NCI-H526 (cell line): ENCODE results near the gene CD226.
"Not testable (repeated sequence)": the region's sequence is repeated elsewhere in the genome, so short reads cannot be mapped to it uniquely, and the experiment has no call there.

ENCODE experiments used
- DNase-seq, 2 experiments: peaks; one replicate each; lab custom pipeline; 2025; lab: John Stamatoyannopoulos, UW

Gene CD226

DNA sequence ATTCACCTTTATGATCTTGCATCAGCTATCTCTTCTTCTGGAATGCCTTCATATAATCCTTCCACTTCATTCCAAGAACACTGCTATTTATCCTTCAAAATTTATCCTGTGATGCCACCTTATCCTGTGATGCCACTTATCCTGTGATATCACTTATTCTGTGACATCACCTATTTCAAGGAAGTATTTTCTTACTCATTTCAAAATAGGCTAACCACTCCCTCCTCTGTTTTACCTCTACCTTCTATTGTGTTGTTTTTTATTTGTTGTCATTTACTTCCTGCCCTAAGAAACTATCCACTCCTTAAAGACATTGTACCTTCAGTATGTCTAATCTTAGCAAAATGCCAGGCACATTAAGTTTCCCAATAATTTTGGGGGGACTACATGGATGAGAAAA lies 38.8 kb downstream of the CD226 start:
- DNase-seq, result no peak

DNA sequence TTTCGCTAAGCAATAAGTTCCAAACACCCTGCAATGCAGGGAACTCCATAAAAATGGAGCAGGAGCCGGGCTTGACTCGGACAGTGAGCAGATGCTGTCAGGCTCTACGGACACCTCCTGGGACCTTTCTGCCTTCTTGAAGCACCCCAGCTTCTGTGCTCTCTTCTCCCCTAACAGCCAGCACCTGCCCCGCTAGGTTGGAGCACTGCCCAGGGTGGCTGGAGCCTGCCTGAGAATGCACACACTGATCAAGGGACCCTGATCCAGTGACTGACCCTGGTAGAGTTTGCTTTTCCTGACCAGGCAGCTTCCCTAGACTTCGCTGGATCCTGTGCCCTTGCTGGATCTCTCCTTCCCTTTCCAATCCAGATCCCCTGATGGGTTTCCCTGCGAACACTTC lies 40.9 kb downstream of the CD226 start:
- no peak for DNase-seq

DNA sequence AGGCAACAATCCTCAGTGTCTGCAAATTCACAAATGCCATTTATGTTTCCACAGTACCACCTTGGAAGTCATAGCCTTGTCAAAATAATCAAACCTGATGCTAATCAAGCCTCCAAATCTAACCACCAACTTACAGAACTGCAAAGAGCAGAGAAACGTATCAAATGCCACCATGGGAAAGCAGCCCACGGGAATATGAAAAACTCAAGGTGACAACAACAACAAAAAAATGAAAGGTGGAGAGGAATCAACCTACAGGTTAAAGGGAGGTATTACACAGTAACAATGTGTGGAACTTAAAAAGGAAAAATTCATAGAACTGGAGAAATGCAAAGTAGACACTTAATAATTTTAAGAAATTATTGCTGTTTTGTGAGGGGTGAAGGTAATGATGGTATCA lies 46.7 kb downstream of the CD226 start:
- DNase-seq, result no peak

DNA sequence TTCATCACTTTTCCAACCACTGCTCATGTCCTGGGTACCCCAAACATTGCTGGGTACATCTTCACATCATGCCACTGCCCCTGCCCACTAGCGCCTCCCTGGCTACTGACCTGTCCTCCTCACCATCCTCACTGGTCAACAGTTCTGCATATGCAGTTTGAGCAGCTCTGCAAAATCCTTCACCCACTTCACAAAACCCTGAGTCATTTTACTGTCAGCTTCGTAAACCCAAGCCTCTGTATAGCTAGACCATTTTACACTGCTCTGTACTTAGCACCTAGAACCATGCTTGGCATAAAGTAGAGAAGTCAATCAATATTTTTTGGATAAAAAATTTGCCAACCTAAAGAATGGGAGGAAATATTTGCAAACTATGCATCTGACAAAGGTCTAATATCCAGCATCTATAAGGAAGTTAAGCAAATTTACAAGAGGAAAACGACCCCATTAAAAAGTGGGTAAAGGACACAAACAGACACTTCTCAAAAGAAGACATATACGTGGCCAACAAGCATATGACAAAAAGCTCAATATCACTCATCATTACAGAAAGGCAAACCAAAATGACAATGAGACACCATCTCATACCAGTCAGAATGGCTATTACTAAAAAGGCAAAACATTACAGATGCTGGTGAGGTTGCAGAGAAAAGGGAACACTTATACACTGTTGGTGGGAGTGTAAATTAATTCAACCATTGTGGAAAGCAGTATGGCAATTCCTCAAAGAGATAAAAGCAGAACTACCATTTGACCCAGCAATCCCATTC lies 48.3 kb downstream of the CD226 start:
- not testable (repeated sequence) for DNase-seq

DNA sequence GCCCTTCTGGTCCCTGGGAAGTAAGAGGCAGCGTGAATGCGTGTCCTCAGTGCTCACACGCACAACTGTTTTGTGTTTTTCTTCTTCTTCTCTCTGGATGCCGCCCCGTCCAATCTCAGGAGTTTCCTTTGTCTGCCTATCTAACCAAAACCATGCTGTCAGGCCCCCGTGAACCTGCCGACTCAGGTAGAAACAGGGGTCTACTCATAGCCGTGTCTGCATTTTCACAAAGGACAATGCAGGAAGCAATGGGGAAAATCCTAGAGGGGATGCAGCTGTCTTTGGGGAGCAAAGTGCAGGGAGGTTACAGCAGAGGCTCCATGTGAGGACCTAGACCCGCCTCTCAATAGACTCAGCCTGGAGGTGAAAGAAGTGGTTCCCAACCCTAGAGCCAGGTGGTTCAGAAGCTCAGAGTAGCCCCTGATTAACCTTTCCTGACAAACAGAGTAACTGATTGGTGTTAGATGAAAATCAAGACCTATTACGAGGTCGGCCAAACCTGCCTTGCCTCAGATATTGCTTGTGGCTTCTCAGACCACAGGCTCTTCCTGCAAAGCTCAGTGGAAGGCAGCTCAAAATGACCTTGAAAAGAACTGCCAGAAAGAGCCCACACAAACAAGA lies 49.3 kb downstream of the CD226 start:
- DNase-seq, result no peak

DNA sequence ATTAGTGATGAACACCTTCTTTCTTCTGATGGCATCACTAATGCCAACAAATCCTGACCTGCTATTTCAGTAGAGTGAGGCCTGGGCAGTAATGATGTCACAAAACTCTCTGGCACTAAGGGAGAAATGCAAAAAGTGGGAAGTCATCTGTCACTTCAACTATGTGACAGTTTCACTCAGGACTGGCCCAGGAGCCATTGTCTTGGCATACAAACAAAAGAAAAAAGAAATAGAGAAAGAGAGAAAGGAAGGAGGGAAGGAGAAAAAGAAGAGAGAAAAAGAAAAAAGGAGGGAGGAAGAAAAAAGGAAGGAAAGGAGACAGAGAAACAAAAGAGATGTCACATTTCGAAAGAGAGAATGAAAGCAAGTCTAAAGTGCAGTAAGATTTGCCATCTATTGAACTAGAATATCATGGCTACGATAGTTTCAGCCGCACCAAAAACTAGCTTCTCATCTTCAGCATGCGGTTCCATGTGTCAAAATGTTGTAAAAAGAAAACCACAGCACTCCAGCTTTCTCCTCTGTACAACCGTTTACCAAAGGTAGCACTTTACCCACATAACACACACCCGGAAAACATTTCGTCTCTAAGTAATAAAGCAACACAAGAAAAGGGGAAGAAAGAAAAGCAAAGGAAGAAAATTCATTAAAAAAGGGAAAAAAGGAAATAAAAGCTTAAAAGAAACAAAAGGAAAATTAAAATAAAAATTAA lies 50.1 kb downstream of the CD226 start:
- no peak for DNase-seq

DNA sequence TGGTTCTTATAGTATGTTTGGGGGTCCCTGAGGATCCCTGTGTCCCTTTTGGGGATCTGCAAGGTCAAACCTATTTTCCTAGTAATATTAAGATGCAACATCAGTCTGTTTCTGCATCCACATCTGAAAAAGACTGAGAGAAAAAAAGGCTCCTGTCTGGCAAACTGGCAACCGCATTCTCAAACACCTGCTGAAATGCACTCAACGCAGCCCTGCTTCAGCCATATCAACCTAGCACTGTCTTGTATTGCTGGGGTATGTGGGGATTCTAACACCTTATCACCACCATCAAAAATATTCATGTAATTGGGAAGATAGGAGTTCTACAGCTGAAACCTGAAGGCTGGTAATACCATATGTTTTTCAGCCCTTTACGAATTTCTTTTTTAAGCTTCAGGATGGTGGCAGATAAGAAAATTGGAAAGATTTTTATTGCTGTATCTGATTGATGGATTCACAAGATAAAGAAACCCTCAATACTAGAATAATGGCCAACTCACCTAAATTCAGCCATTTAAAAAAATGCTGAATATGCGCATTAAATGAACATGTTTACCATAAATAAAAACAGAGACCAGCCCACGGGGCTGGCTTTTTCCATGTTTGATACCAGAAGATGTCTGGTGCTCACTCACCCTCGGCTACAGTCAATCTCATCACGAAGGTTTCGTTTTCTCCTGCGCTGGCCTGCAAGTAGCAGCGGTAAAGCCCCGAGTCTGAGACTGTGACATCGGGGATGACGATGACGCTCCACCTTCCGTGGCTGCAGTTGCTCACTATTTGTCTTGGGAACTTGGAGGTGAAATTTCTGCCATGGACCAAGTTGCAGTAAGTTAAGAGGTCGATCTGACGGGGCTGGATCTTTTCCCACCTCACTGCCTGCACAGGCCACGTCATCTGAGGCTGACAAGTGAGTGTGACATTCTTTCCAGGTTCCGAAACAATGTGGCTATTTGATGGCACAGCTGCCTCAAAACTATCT lies 52.3 kb downstream of the CD226 start:
- DNase-seq, result no peak

DNA sequence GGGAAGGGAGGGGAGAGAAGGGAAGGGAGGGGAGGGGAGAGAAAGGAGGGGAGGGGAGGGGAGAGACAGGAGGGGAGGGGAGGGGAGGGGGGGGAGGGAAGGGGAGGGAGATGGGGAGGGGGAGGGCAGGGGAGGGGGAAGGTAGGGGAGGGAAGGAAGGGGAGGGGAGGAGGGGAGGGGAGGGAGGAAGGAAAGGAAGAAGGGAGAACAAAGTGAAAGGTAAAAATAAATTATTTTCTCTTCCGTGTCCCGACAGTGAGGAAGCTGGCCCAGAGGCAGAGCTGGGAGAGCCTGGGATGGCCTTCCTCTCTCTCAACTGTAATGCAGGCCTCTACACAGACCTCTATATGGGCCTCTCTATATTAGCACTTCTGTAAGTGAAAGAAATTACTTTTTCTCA lies 53.2 kb downstream of the CD226 start:
- no peak for DNase-seq

DNA sequence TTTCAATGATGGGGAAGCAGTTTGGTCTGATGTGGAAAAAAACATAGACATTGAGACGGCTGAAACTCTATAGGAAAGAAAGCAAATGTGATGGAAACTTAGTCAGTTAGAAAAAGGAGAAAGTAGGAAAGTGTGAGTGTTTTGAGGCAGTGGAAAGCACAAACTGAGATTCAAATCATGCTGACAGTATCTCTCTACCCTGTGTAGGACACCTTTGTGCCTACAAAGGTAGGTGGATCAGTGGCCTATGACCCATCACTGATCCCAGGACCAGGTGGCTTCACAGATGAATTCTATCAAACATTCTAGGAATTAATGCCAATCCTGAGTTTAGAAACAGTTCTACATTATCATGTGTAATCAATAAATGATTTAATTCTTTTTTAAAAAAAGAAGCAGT lies 57.1 kb downstream of the CD226 start:
- DNase-seq, result no peak

DNA sequence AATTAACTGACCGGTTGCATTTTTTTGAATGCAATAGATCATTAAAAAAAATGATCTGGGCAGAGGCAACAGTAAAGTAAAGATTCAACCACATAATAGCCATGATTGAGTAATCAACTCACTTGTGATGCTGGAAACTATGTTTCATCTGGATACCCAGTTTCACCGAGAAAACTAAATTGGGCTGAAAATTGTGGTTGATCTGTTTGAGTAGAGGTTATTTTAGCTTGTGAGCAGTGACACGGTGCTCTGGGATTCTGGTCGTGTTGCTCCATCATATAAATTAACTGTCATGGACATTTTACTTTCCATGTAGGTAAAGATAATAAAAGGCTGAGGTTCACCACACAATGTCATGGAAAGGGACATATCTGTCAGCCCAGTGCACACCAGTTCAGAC lies 58.7 kb downstream of the CD226 start:
- no peak for DNase-seq

DNA sequence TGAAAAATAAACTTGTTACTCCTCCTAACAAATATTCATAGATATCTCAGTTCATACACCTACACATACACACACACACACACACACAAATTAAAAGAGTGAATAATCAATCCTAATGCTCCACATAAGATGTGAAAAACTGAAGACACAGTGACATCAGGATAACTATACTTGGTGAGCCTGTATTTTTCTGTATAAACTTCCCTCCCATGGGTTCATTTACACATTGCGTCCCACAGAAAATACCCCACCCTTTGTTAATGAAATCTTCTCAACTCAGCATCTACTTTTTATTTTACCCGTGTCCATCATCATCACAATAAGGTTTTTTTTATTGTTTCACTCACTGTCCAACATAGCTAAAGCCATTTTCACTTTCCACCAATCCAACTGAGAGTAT lies 60.4 kb downstream of the CD226 start:
- DNase-seq, result no peak

DNA sequence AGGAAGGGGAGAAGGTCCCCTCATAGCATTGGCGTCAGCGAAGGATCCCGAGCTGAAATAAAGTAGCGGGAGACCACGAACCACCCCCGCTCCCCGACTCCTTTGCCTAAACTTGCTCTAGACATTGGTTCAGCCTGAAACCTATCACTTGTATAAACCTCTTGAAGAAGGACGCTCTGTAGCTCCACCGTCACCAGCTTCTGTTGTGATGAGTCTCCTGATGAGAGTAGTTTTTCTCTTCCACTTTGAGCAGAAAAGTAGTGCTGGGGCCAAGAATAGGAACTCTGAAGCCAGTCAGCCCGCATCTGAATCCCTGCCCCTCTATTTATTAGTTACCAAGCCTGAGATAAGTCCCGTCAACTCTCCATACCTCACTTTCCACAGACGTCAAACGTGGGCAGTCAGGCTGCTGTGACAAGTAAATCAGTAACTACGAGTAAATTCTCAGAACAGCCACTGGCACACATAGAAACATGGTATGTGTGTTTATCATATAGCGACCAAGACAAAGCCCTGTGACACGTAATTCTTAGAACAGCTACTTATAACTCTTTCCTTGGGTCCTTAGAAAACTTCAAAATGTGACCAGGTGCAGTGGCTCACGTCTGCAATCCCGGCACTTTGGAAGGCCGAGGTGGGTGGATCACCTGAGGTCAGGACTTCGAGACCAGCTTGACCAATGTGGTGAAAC lies 61.7 kb downstream of the CD226 start:
- no peak for DNase-seq

DNA sequence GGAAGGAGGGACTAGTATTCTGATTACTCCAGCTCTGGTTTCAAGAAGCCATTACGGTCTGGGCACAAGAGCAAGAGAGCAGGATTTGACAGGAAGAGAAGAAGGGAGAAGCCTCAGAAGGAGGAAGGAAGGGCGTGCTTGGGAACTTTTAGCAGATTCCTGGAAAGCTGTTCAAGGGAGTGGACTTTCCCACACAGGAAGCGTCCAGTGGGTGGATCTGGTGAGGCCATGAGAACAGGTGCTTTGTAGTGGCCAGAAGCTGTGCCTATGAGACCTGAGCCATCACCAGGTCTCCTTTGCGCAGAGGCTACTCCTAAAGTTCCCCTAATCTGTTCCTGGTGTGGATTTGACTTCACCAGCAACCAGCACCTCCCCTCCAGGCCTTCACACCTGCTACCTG lies 62.3 kb downstream of the CD226 start:
- no peak for DNase-seq

DNA sequence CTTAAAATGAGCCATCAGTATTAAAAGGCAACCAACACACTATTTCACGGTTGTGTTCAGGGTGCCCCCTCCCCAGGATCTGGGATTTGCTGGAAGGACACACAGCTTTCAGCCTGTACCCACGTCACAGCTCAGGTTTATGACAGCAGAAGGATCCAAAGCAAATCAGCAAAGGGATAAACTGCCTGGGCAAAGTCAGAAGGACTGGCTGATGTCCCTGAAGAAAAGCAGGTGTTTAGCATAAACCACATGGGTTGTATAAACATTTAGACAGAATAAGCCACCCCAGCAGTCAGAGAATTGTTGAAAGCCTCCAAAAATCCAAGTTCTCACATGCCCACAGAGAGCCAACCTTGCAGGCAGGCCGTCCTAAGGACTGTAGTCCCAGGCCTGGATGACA lies 63.9 kb downstream of the CD226 start:
- DNase-seq, result no peak

DNA sequence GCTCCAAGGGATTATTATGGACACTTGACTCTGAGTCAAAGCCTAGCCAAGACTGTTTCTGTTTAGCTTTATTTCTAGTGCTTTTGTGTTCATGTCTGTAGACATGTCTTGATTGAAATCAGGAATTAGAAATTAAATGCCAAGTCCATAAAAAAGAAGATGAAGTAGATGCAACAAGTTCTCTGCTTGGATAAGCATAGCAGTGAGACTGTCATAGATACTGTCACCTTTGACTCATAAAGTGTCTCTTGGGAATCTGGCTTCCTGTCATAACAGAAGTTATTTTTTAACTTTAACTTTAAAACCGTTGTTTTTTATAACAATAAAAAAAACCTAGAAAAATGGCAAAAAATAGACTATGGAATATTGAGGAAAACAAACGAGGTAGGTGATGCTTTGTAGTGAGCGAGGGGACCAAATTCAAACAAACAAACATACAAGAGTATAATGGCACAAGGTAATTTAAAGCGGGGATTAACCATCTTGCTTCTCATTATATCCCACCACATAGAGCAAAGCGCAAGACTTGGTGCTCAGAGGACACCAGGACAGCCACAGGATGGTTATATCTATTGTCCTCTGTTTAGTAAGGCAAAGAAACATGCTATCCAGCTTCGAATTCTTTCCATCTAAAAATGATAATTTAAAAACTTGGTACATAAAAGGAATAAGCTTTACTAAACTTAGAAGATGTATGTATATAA lies 64.6 kb downstream of the CD226 start:
- no peak for DNase-seq

DNA sequence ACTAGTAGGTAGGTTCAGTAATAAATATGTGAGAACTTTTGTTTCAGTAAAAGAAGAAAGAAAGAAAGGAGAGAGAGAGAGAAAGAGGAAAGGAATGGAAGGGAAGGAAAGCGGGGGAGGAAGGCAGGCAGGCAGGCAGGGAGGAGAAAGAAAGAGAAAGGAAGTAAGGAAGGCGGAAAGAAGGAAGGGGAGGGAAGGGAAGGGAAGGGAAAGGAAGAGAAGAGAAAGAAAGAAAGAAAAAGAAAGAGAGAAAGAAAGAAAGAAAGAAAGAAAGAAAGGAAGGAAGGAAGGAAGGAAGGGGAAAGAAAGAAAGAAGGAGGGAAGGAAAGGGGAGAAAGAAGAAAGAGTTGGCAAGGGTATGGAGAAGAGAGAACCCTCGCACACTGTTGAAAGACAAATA lies 67.6 kb downstream of the CD226 start:
- DNase-seq, result no peak

DNA sequence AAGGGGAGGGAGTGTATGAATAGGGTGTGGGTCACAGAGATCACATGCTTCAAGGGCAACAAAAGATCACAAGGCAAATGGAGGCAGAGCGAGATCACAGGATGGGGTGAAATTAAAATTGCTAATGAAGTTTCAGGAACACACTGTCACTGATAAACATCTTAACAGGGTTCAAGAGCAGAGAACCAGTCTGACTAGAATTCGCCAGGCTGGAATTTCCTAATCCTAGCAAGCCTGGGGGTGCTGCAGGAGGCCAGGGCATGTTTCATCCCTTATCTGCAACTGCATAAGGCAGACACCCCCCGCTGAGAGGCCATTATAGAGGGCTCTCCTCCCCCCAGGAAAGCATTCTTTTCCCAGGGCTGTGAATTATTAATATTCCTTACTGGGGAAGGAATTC lies 68.6 kb downstream of the CD226 start:
- DNase-seq, result not testable (repeated sequence)

DNA sequence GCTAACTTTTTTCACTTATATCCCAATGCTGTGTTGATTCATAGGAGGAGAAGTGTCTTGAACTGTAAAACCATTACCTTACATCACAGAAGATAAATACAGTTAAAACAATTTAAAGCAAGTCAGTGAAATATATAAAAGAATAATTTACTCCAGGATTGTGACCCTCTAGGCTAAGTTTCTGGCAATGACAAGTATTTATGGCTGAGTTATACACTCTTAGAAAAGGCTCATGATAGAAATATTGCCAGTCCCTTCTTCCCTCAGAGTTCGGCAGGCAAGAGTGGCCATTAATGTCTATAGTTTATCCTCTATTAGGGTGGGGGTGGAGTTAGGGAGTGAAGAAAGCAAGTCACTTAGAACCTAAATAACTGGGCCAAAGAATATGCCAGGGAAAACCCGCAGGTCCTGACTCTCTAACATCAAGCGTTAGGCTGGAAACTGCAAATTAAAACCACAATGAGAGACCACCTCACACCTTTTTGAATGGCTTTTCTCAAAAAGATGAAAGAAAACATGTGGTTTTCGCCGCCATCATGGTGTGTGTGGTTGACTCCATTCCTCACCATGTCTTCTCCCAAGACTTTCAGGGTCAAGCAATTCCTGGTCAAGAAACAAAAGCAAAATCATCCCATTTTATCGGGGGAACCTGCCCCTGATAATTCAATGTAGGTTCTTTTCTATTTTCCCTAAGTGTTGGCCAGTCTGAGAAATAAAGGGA lies 69.3 kb downstream of the CD226 start:
- no peak for DNase-seq

DNA sequence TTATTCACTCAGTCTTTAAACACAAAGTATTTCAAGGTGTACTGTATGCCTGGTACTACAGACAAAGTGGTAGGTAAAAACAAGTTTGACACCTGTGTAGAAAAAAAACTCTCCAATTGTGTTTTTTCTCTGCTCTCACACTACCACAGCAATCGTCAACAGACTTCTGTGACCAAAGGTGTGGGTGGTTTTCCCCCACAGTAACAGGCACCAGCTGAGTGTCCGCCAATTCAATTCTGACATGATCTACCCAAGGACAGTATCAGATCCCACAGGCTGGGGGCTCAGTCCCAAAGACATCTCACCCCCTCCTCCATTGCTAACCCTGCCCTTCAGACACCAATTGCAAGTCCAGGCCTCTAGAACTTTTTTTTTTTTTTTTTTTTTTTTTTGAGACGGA lies 71.2 kb downstream of the CD226 start:
- no peak for DNase-seq

DNA sequence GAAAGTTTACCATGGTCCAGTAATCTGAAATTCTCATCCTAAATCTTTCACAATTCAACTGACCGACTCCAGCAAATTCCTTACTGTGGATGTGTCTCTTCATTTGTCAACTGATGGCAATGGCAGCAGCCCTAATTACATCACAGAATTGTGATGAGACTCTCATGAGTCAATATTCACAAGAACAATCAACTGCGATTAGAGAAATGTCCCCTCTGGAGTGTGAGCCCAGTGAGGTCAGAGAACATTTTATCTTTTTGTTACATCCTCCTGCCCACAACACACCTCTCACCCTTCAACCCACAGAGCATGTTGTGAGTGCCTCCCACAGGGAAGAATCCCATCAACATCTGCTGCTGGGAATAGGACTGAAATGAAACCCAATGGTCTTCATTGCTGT lies 73.6 kb downstream of the CD226 start:
- DNase-seq, result no peak
